ENCODE measurements around the gene PIR.

The PIR gene

GRCh38 chrX:15469613-15470012 lies 23.5 kb downstream of the PIR start:
- H3K27ac ChIP-seq (ENCODE audit: low read depth, low read length) = no peak overlapping the region
- H3K4me3 ChIP-seq (ENCODE audit: low read depth in 1 of 5, low read length in 5 of 5) = no peak overlapping the region
- no peaks in the 10 kb centered on the region for H3K9me3 ChIP-seq (ENCODE audit: control insufficient read depth in 5 of 5, low read length in 5 of 5)
- no peak overlapping the region for H3K9ac ChIP-seq (ENCODE audit: low read length in 5 of 5)
- H3K36me3 ChIP-seq (ENCODE audit: control insufficient read depth in 5 of 5, insufficient read depth in 5 of 5, low read length in 5 of 5) = peaks cover 0 to 3% (median 0%) of the 10 kb centered on the region in 5 donors
- H3K4me1 ChIP-seq (ENCODE audit: control insufficient read depth in 5 of 5, insufficient read depth in 5 of 5, low read length in 5 of 5) = peaks cover 0 to 6% (median 3%) of the 10 kb centered on the region in 5 donors
- H3K27me3 ChIP-seq (ENCODE audit: control insufficient read depth in 5 of 5, insufficient read depth in 4 of 5, low read length in 5 of 5) = peaks cover 0 to 12% (median 0%) of the 10 kb centered on the region in 5 donors

- peaks cover 0 to 12% (median 0%) of the 10 kb centered on the region in 5 donors for H3K27me3 ChIP-seq (ENCODE audit: control insufficient read depth in 5 of 5, insufficient read depth in 4 of 5, low read length in 5 of 5)
- peak overlapping the region; percentile 43 for H3K27ac ChIP-seq (ENCODE audit: low read depth, low read length)
Measured at GRCh38 chrX:15468036-15468435, 25.1 kb downstream of the PIR start.

GRCh38 chrX:15465896-15466651 lies 27.1 kb downstream of the PIR start:
- peak overlapping the region; percentile 60 for H3K27ac ChIP-seq (ENCODE audit: low read depth, low read length)
- H3K9me3 ChIP-seq (ENCODE audit: control insufficient read depth in 5 of 5, low read length in 5 of 5) = no peaks in the 10 kb centered on the region
- H3K4me1 ChIP-seq (ENCODE audit: control insufficient read depth in 5 of 5, insufficient read depth in 5 of 5, low read length in 5 of 5) = peaks cover 0 to 3% (median 0%) of the 10 kb centered on the region in 5 donors
- no peaks in the 10 kb centered on the region for H3K36me3 ChIP-seq (ENCODE audit: control insufficient read depth in 5 of 5, insufficient read depth in 5 of 5, low read length in 5 of 5)
- H3K4me3 ChIP-seq (ENCODE audit: low read depth in 1 of 5, low read length in 5 of 5) = no peak overlapping the region
- no peak overlapping the region for H3K9ac ChIP-seq (ENCODE audit: low read length in 5 of 5)
- peaks cover 0 to 12% (median 0%) of the 10 kb centered on the region in 5 donors for H3K27me3 ChIP-seq (ENCODE audit: control insufficient read depth in 5 of 5, insufficient read depth in 4 of 5, low read length in 5 of 5)

More at GRCh38 chrX:15468036-15468435, 25.1 kb downstream of the PIR start:
- H3K4me3 ChIP-seq (ENCODE audit: low read depth in 1 of 5, low read length in 5 of 5) = no peak overlapping the region
- no peaks in the 10 kb centered on the region for H3K9me3 ChIP-seq (ENCODE audit: control insufficient read depth in 5 of 5, low read length in 5 of 5)
- no peak overlapping the region for H3K9ac ChIP-seq (ENCODE audit: low read length in 5 of 5)
- H3K36me3 ChIP-seq (ENCODE audit: control insufficient read depth in 5 of 5, insufficient read depth in 5 of 5, low read length in 5 of 5) = no peaks in the 10 kb centered on the region
- peaks cover 0 to 7% (median 3%) of the 10 kb centered on the region in 5 donors for H3K4me1 ChIP-seq (ENCODE audit: control insufficient read depth in 5 of 5, insufficient read depth in 5 of 5, low read length in 5 of 5)

- no peak overlapping the region for H3K9ac ChIP-seq (ENCODE audit: low read length in 5 of 5)
- H3K27ac ChIP-seq (ENCODE audit: low read depth, low read length) = peak overlapping the region; percentile 60
Measured at GRCh38 chrX:15465347-15465746, 27.8 kb downstream of the PIR start.

GRCh38 chrX:15464704-15465103 lies 28.4 kb downstream of the PIR start:
- Histone ChIP-seq H3K27ac (ENCODE audit: low read depth, low read length) (no peak overlapping the region), H3K9ac (ENCODE audit: low read length in 5 of 5) (no peak overlapping the region), H3K4me1 (ENCODE audit: control insufficient read depth in 5 of 5, insufficient read depth in 5 of 5, low read length in 5 of 5) (peaks cover 0 to 3% (median 0%) of the 10 kb centered on the region in 5 donors), H3K9me3 (ENCODE audit: control insufficient read depth in 5 of 5, low read length in 5 of 5) (no peaks in the 10 kb centered on the region), H3K4me3 (ENCODE audit: low read depth in 1 of 5, low read length in 5 of 5) (no peak overlapping the region), H3K36me3 (ENCODE audit: control insufficient read depth in 5 of 5, insufficient read depth in 5 of 5, low read length in 5 of 5) (peaks cover 0 to 5% (median 0%) of the 10 kb centered on the region in 5 donors), H3K27me3 (ENCODE audit: control insufficient read depth in 5 of 5, insufficient read depth in 4 of 5, low read length in 5 of 5) (peaks cover 0 to 12% (median 0%) of the 10 kb centered on the region in 5 donors)

More at GRCh38 chrX:15465347-15465746, 27.8 kb downstream of the PIR start:
- H3K4me3 ChIP-seq (ENCODE audit: low read depth in 1 of 5, low read length in 5 of 5) = no peak overlapping the region
- peaks cover 0 to 3% (median 0%) of the 10 kb centered on the region in 5 donors for H3K4me1 ChIP-seq (ENCODE audit: control insufficient read depth in 5 of 5, insufficient read depth in 5 of 5, low read length in 5 of 5)
- no peaks in the 10 kb centered on the region for H3K9me3 ChIP-seq (ENCODE audit: control insufficient read depth in 5 of 5, low read length in 5 of 5)
- peaks cover 0 to 12% (median 0%) of the 10 kb centered on the region in 5 donors for H3K27me3 ChIP-seq (ENCODE audit: control insufficient read depth in 5 of 5, insufficient read depth in 4 of 5, low read length in 5 of 5)
- peaks cover 0 to 4% (median 0%) of the 10 kb centered on the region in 5 donors for H3K36me3 ChIP-seq (ENCODE audit: control insufficient read depth in 5 of 5, insufficient read depth in 5 of 5, low read length in 5 of 5)

- no peak overlapping the region for H3K4me3 ChIP-seq (ENCODE audit: low read depth in 1 of 5, low read length in 5 of 5)
- peaks cover 0 to 4% (median 2%) of the 10 kb centered on the region in 5 donors for H3K27me3 ChIP-seq (ENCODE audit: control insufficient read depth in 5 of 5, insufficient read depth in 4 of 5, low read length in 5 of 5)
- H3K4me1 ChIP-seq (ENCODE audit: control insufficient read depth in 5 of 5, insufficient read depth in 5 of 5, low read length in 5 of 5) = peaks cover 0 to 8% (median 5%) of the 10 kb centered on the region in 5 donors
- H3K36me3 ChIP-seq (ENCODE audit: control insufficient read depth in 5 of 5, insufficient read depth in 5 of 5, low read length in 5 of 5) = peaks cover 4 to 22% (median 9%) of the 10 kb centered on the region in 5 donors
- H3K27ac ChIP-seq (ENCODE audit: low read depth, low read length) = no peak overlapping the region
- H3K9me3 ChIP-seq (ENCODE audit: control insufficient read depth in 5 of 5, low read length in 5 of 5) = no peaks in the 10 kb centered on the region
- H3K9ac ChIP-seq (ENCODE audit: low read length in 5 of 5) = no peak overlapping the region
Measured at GRCh38 chrX:15451913-15452312, 41.2 kb downstream of the PIR start.

GRCh38 chrX:15448010-15448639 lies 45.0 kb downstream of the PIR start:
- H3K4me3 ChIP-seq (ENCODE audit: low read depth in 1 of 5, low read length in 5 of 5) = no peak overlapping the region
- H3K36me3 ChIP-seq (ENCODE audit: control insufficient read depth in 5 of 5, insufficient read depth in 5 of 5, low read length in 5 of 5) = peaks cover 0 to 5% (median 0%) of the 10 kb centered on the region in 5 donors
- peaks cover 0 to 8% (median 5%) of the 10 kb centered on the region in 5 donors for H3K4me1 ChIP-seq (ENCODE audit: control insufficient read depth in 5 of 5, insufficient read depth in 5 of 5, low read length in 5 of 5)
- H3K9ac ChIP-seq (ENCODE audit: low read length in 5 of 5) = no peak overlapping the region
- peaks cover 0 to 2% (median 0%) of the 10 kb centered on the region in 5 donors for H3K27me3 ChIP-seq (ENCODE audit: control insufficient read depth in 5 of 5, insufficient read depth in 4 of 5, low read length in 5 of 5)
- H3K9me3 ChIP-seq (ENCODE audit: control insufficient read depth in 5 of 5, low read length in 5 of 5) = no peaks in the 10 kb centered on the region
- H3K27ac ChIP-seq (ENCODE audit: low read depth, low read length) = no peak overlapping the region

GRCh38 chrX:15441464-15441863 lies 51.7 kb downstream of the PIR start:
- Histone ChIP-seq H3K27me3 (ENCODE audit: control insufficient read depth in 5 of 5, insufficient read depth in 4 of 5, low read length in 5 of 5) (peaks cover 0 to 5% (median 0%) of the 10 kb centered on the region in 5 donors), H3K4me1 (ENCODE audit: control insufficient read depth in 5 of 5, insufficient read depth in 5 of 5, low read length in 5 of 5) (peaks cover 0 to 10% (median 9%) of the 10 kb centered on the region in 5 donors), H3K4me3 (ENCODE audit: low read depth in 1 of 5, low read length in 5 of 5) (no peak overlapping the region), H3K9ac (ENCODE audit: low read length in 5 of 5) (no peak overlapping the region), H3K36me3 (ENCODE audit: control insufficient read depth in 5 of 5, insufficient read depth in 5 of 5, low read length in 5 of 5) (peaks cover 0 to 5% (median 0%) of the 10 kb centered on the region in 5 donors), H3K27ac (ENCODE audit: low read depth, low read length) (no peak overlapping the region), H3K9me3 (ENCODE audit: control insufficient read depth in 5 of 5, low read length in 5 of 5) (no peaks in the 10 kb centered on the region)

GRCh38 chrX:15438332-15438731 lies 54.8 kb downstream of the PIR start:
- H3K36me3 ChIP-seq (ENCODE audit: control insufficient read depth in 5 of 5, insufficient read depth in 5 of 5, low read length in 5 of 5) = peaks cover 0 to 5% (median 0%) of the 10 kb centered on the region in 5 donors
- peaks cover 0 to 10% (median 9%) of the 10 kb centered on the region in 5 donors for H3K4me1 ChIP-seq (ENCODE audit: control insufficient read depth in 5 of 5, insufficient read depth in 5 of 5, low read length in 5 of 5)
- H3K27me3 ChIP-seq (ENCODE audit: control insufficient read depth in 5 of 5, insufficient read depth in 4 of 5, low read length in 5 of 5) = peaks cover 0 to 5% (median 0%) of the 10 kb centered on the region in 5 donors
- H3K9me3 ChIP-seq (ENCODE audit: control insufficient read depth in 5 of 5, low read length in 5 of 5) = no peaks in the 10 kb centered on the region
- no peak overlapping the region for H3K27ac ChIP-seq (ENCODE audit: low read depth, low read length)
- no peak overlapping the region for H3K4me3 ChIP-seq (ENCODE audit: low read depth in 1 of 5, low read length in 5 of 5)
- peak overlapping the region in 1 of 5 donors; percentile 28 for H3K9ac ChIP-seq (ENCODE audit: low read length in 5 of 5)

GRCh38 chrX:15437724-15438123 lies 55.4 kb downstream of the PIR start:
- Histone ChIP-seq H3K4me3 (ENCODE audit: low read depth in 1 of 5, low read length in 5 of 5) (no peak overlapping the region), H3K9me3 (ENCODE audit: control insufficient read depth in 5 of 5, low read length in 5 of 5) (no peaks in the 10 kb centered on the region), H3K27me3 (ENCODE audit: control insufficient read depth in 5 of 5, insufficient read depth in 4 of 5, low read length in 5 of 5) (peaks cover 0 to 5% (median 0%) of the 10 kb centered on the region in 5 donors), H3K9ac (ENCODE audit: low read length in 5 of 5) (peak overlapping the region in 1 of 5 donors; percentile 7), H3K4me1 (ENCODE audit: control insufficient read depth in 5 of 5, insufficient read depth in 5 of 5, low read length in 5 of 5) (peaks cover 0 to 10% (median 9%) of the 10 kb centered on the region in 5 donors), H3K36me3 (ENCODE audit: control insufficient read depth in 5 of 5, insufficient read depth in 5 of 5, low read length in 5 of 5) (peaks cover 0 to 3% (median 0%) of the 10 kb centered on the region in 5 donors), H3K27ac (ENCODE audit: low read depth, low read length) (no peak overlapping the region)

All from subcutaneous abdominal adipose tissue (tissue), 5 donors.